OCI-LY1 (cell line): ENCODE data around the gene EYA3.

ENCODE experiments used
- H2AFZ ChIP-seq: fragments of 200-600 bp; sonication (generic), shearing (Covaris generic); 2 replicates; pipeline ENCODE4 v1.6.0; 2014; ENCODE audit warnings: antibody characterized with exemption, mild to moderate bottlenecking, low read length
- H3F3A ChIP-seq: fragments of 200-600 bp; sonication (generic), shearing (Covaris generic); 2 replicates; pipeline ENCODE4 v1.6.0; 2014; ENCODE audit warnings: mild to moderate bottlenecking, antibody characterized with exemption, low read length, moderate library complexity; ENCODE audit not compliant: insufficient read depth
- H3K27ac ChIP-seq: fragments of 200-600 bp; sonication (generic); 2 replicates; pipeline ENCODE4 v1.5.1; 2014; ENCODE audit warnings: low read length, mixed run types, mild to moderate bottlenecking, low read depth; ENCODE audit not compliant: poor library complexity, severe bottlenecking
- H3K27me3 ChIP-seq: fragments of 200-600 bp; sonication (generic); 2 replicates; pipeline ENCODE4 v1.6.0; 2014; ENCODE audit warnings: antibody characterized with exemption, mild to moderate bottlenecking, low read length, moderate library complexity; ENCODE audit not compliant: insufficient read depth
- H3K36me3 ChIP-seq: fragments of 200-600 bp; sonication (generic); 2 replicates; pipeline ENCODE4 v1.6.1; 2014; ENCODE audit warnings: mild to moderate bottlenecking, antibody characterized with exemption, low read length, moderate library complexity, mixed read lengths; ENCODE audit not compliant: insufficient read depth
- H3K4me1 ChIP-seq: fragments of 200-600 bp; sonication (generic); 2 replicates; pipeline ENCODE4 v1.5.1; 2014; ENCODE audit warnings: mild to moderate bottlenecking, low read length, moderate library complexity; ENCODE audit not compliant: insufficient read depth, severe bottlenecking
- H3K4me2 ChIP-seq: fragments of 200-600 bp; sonication (generic), shearing (Covaris generic); 2 replicates; pipeline ENCODE4 v1.6.1; 2014; ENCODE audit warnings: low read length
- H3K4me3 ChIP-seq: fragments of 200-600 bp; sonication (generic); 2 replicates; pipeline ENCODE4 v1.5.1; 2014; ENCODE audit warnings: low read length, low read depth, mild to moderate bottlenecking, mixed read lengths; ENCODE audit not compliant: poor library complexity, severe bottlenecking
- H3K79me2 ChIP-seq: fragments of 200-600 bp; shearing (Covaris generic); 2 replicates; pipeline ENCODE4 v1.6.1; 2016; ENCODE audit warnings: mixed run types, low read length, mixed read lengths; ENCODE audit not compliant: insufficient read depth
- H3K9ac ChIP-seq: fragments of 200-600 bp; sonication (generic), shearing (Covaris generic); 2 replicates; pipeline ENCODE4 v1.6.1; 2014; ENCODE audit warnings: mild to moderate bottlenecking, low read length, mixed read lengths
- H3K9me2 ChIP-seq: fragments of 200-600 bp; sonication (generic), shearing (Covaris generic); 2 replicates; pipeline ENCODE4 v1.6.1; 2014; ENCODE audit warnings: low read depth, mild to moderate bottlenecking, low read length, mixed read lengths
- H3K9me3 ChIP-seq: fragments of 200-600 bp; shearing (Covaris generic); 2 replicates; pipeline ENCODE4 v1.6.1; 2014; ENCODE audit warnings: low read length, mixed read lengths
- H4K20me1 ChIP-seq: fragments of 200-600 bp; sonication (generic), shearing (Covaris generic); 2 replicates; pipeline ENCODE4 v1.6.0; 2016; ENCODE audit warnings: mild to moderate bottlenecking, low read length; ENCODE audit not compliant: insufficient read depth
- EZH2 ChIP-seq: fragments of 200-600 bp; sonication (generic), shearing (Covaris generic); IDR thresholded peaks from 2 replicates; pipeline ENCODE4 v1.8.0; 2017; ENCODE audit warnings: borderline replicate concordance, mixed run types, mild to moderate bottlenecking, antibody characterized with exemption, low read length, moderate library complexity, mixed read lengths
- TF ChIP-seq, protein P1 (sequence below): fragments of 200-600 bp; sonication (generic), shearing (Covaris generic); IDR thresholded peaks from 2 replicates; pipeline ENCODE4 v1.5.1; 2017; ENCODE audit warnings: mild to moderate bottlenecking, antibody characterized with exemption, low read length, moderate library complexity, mixed read lengths

Gene EYA3

GRCh38 chr1:28074892-28075511 lies 13.4 kb downstream of the EYA3 start:
- TF ChIP-seq EZH2, result no peak
- TF ChIP-seq, protein P1, sequence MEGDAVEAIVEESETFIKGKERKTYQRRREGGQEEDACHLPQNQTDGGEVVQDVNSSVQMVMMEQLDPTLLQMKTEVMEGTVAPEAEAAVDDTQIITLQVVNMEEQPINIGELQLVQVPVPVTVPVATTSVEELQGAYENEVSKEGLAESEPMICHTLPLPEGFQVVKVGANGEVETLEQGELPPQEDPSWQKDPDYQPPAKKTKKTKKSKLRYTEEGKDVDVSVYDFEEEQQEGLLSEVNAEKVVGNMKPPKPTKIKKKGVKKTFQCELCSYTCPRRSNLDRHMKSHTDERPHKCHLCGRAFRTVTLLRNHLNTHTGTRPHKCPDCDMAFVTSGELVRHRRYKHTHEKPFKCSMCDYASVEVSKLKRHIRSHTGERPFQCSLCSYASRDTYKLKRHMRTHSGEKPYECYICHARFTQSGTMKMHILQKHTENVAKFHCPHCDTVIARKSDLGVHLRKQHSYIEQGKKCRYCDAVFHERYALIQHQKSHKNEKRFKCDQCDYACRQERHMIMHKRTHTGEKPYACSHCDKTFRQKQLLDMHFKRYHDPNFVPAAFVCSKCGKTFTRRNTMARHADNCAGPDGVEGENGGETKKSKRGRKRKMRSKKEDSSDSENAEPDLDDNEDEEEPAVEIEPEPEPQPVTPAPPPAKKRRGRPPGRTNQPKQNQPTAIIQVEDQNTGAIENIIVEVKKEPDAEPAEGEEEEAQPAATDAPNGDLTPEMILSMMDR, result no peak
- Histone ChIP-seq H3K36me3 (peaks cover 39% of the 10 kb centered on the region; the same call in 1 of the 2 replicates), H3K4me1 (peaks cover 55% of the 10 kb centered on the region), H3F3A (no peaks in the 10 kb centered on the region), H2AFZ (no peak overlapping the region), H3K9me3 (no peaks in the 10 kb centered on the region), H3K79me2 (peaks cover 86% of the 10 kb centered on the region), H3K27ac (peak overlapping the region; percentile 45), H3K9me2 (no peaks in the 10 kb centered on the region), H4K20me1 (no peaks in the 10 kb centered on the region), H3K9ac (no peak overlapping the region), H3K4me3 (no peak overlapping the region), H3K27me3 (no peaks in the 10 kb centered on the region), H3K4me2 (no peak overlapping the region)

DNA sequence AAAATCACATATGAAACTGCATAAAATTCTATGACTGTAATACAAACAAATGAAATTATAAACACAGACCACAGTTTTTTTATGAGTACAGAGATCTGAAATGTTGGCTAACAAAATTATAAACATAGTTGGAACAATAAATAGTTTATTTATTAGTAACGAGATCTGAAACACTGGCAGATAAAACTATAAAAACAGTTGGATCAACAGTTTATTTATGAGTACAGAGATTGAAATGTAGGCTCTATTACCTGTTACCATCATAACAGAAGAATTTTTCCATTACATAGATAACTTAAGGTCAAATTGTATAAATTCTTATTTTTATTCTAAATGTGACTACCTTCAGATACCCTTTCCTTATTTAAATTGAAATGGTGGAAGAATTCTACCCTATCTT lies 14.5 kb downstream of the EYA3 start:
- no peak overlapping the region for H3K4me2 ChIP-seq

GRCh38 chr1:28071813-28072212 lies 16.6 kb downstream of the EYA3 start:
- Histone ChIP-seq H2AFZ (no peak overlapping the region), H3K36me3 (peaks cover 29% of the 10 kb centered on the region; the same call in 1 of the 2 replicates), H3K27ac (no peak overlapping the region), H3K9me3 (no peaks in the 10 kb centered on the region), H3K79me2 (peaks cover 86% of the 10 kb centered on the region), H3K27me3 (no peaks in the 10 kb centered on the region), H3K9ac (no peak overlapping the region), H3K4me2 (no peak overlapping the region), H3K4me1 (peaks cover 59% of the 10 kb centered on the region), H3K4me3 (no peak overlapping the region), H3F3A (no peaks in the 10 kb centered on the region), H3K9me2 (no peaks in the 10 kb centered on the region), H4K20me1 (no peaks in the 10 kb centered on the region)
- no peak for TF ChIP-seq EZH2
- TF ChIP-seq, protein P1, result no peak

More for the DNA sequence above, 14.5 kb downstream of the EYA3 start:
- H3K4me3 ChIP-seq, result no peak overlapping the region
- H3K36me3 ChIP-seq, result peaks cover 31% of the 10 kb centered on the region; the same call in 1 of the 2 replicates
- no peaks in the 10 kb centered on the region for H3K9me2 ChIP-seq
- no peak overlapping the region for H3K27ac ChIP-seq
- H3K79me2 ChIP-seq, result peaks cover 84% of the 10 kb centered on the region
- peaks cover 47% of the 10 kb centered on the region for H3K4me1 ChIP-seq
- no peaks in the 10 kb centered on the region for H3K27me3 ChIP-seq
- no peak overlapping the region for H2AFZ ChIP-seq
- H3F3A ChIP-seq, result no peaks in the 10 kb centered on the region
- TF ChIP-seq, protein P1, result no peak
- TF ChIP-seq EZH2, result no peak
- no peak overlapping the region for H3K9ac ChIP-seq
- no peaks in the 10 kb centered on the region for H3K9me3 ChIP-seq
- no peaks in the 10 kb centered on the region for H4K20me1 ChIP-seq
